ENCODE results near the gene RRP8. TPM values are rescaled to one million over a fixed set of nuclear protein-coding genes. Genes with fewer than 3 reads are reported as not detected.

Gene RRP8
- total RNA-seq, 1 experiment from 2014 or later = 16.0 TPM

- Histone ChIP-seq H2BK20ac (ENCODE audit: low read depth, low read length, poor library complexity, severe bottlenecking) (no peak overlapping the region), H4K91ac (ENCODE audit: insufficient read length, low read depth, low read length) (no peak overlapping the region), H2BK12ac (ENCODE audit: insufficient read length, low read depth, low read length) (no peak overlapping the region), H3K9ac (ENCODE audit: extremely low read depth, insufficient read length, low read length) (no peak overlapping the region), H2BK15ac (ENCODE audit: low read depth, low read length) (no peak overlapping the region), H3K23ac (ENCODE audit: insufficient read length, low read depth, low read length) (no peak overlapping the region), H3K79me2 (ENCODE audit: insufficient read depth, low read length) (no peaks in the 10 kb centered on the region), H3T11ph (ENCODE audit: low read length) (no peak overlapping the region), H3K14ac (ENCODE audit: insufficient read depth, low read length) (no peak overlapping the region), H3K27ac (ENCODE audit: insufficient read length, low read depth, low read length) (no peak overlapping the region), H3K4me2 (ENCODE audit: insufficient read depth, insufficient read length, low read length) (no peak overlapping the region), H3K79me1 (ENCODE audit: insufficient read depth, low read depth, low read length, poor library complexity, severe bottlenecking) (no peaks in the 10 kb centered on the region), H2BK5ac (ENCODE audit: insufficient read length, low read length) (no peak overlapping the region), H3K18ac (ENCODE audit: insufficient read length, low read depth, low read length) (no peak overlapping the region), H4K20me1 (ENCODE audit: control insufficient read depth, insufficient read depth, insufficient read length) (no peaks in the 10 kb centered on the region), H4K8ac (replicated peaks; ENCODE audit: insufficient read length, low read depth, low read length) (no peak overlapping the region), H2AK5ac (ENCODE audit: insufficient read length, low read length) (no peak overlapping the region), H2AFZ (ENCODE audit: low read length) (no peak overlapping the region), H3K4me1 (ENCODE audit: insufficient read depth, low read length) (peaks cover 1% of the 10 kb centered on the region; the same call in 1 of the 2 replicates), H3K23me2 (ENCODE audit: insufficient read length, low read depth, low read length, poor library complexity, severe bottlenecking) (peaks cover 7% of the 10 kb centered on the region), H4K5ac (ENCODE audit: insufficient read length, low read depth, low read length) (no peak overlapping the region), H2BK120ac (ENCODE audit: low read depth, low read length, poor library complexity, severe bottlenecking) (no peak overlapping the region), H3K9me3 (ENCODE audit: control insufficient read depth, low read depth, low read length) (no peaks in the 10 kb centered on the region), H3K56ac (ENCODE audit: insufficient read length, low read depth, low read length) (no peak overlapping the region), H3K4ac (ENCODE audit: low read depth, low read length) (no peak overlapping the region), H3K27me3 (ENCODE audit: insufficient read depth, low read length) (peaks cover 21% of the 10 kb centered on the region; the same call in 1 of the 2 replicates)
- H3K27ac Mint-ChIP-seq = no peak overlapping the region
- no peaks in the 10 kb centered on the region for H3K9me3 Mint-ChIP-seq
- H3K36me3 Mint-ChIP-seq (ENCODE audit: insufficient read depth in 1 of 3, low read depth in 3 of 3) = no peaks in the 10 kb centered on the region
- DNase-seq = no peak
- no peak overlapping the region for H3K4me3 Mint-ChIP-seq
- no CpG with 5 or more reads among the region's 3 CpGs for WGBS (ENCODE audit: extremely low coverage, insufficient read length, low lambda C conversion rate)
- H3K4me1 Mint-ChIP-seq = peaks cover 10 to 11% of the 10 kb centered on the region in 2 experiments
- no peak for TF ChIP-seq CTCF (conservative IDR thresholded peaks at IDR 0.05)
- peaks cover 13% of the 10 kb centered on the region for H3K27me3 Mint-ChIP-seq (ENCODE audit: low read depth)
These were observed 48.8 kb upstream of the RRP8 start for GRCh38 chr11:6652182-6652581.
